ENCODE measurements around the gene ZNRF2. TPM values are rescaled to one million over a fixed set of nuclear protein-coding genes. Genes with fewer than 3 reads are reported as not detected.

The ZNRF2 gene
- polyA plus RNA-seq, 1 donor (not counting 4 experiments of a cell fraction or from before 2014, with no cell fraction given) = 7.0 TPM

- H3K4me1 ChIP-seq (ENCODE audit: control insufficient read depth, extremely low read depth, insufficient read depth, low read length) = peaks cover 7% of the 10 kb centered on the region
- dilution Hi-C loops (cut with MboI; ENCODE audit: extremely low pct_ligation_motif_present, low sequenced_read_pairs) = no loop called here
- no peaks in the 10 kb centered on the region for H3K36me3 ChIP-seq (ENCODE audit: control insufficient read depth in 2 of 2, extremely low read depth in 1 of 2, insufficient read depth in 2 of 2, low read length in 2 of 2)
- no peaks in the 10 kb centered on the region for H3K9me1 ChIP-seq (ENCODE audit: control insufficient read depth, extremely low read depth, insufficient read depth, low read length)
- no peak overlapping the region for H3K4me3 ChIP-seq (ENCODE audit: control insufficient read depth in 2 of 3, extremely low read depth in 1 of 3, insufficient read depth in 2 of 3, low read depth in 1 of 3, low read length in 3 of 3)
- no peaks in the 10 kb centered on the region for H3K9me3 ChIP-seq (ENCODE audit: control insufficient read depth, low read depth, low read length)
- peak; percentile 23 for FAIRE-seq
- H3K27me3 ChIP-seq (ENCODE audit: control insufficient read depth, extremely low read depth, insufficient read depth, low read length) = no peaks in the 10 kb centered on the region
- H4K20me1 ChIP-seq (ENCODE audit: control insufficient read depth, extremely low read depth, insufficient read depth, low read length) = no peaks in the 10 kb centered on the region
- DNase-seq (ENCODE audit: low read depth, low spot score) = no peak
- H3K79me2 ChIP-seq (ENCODE audit: control insufficient read depth, insufficient read depth, low read length) = no peaks in the 10 kb centered on the region
- H3K27ac ChIP-seq (ENCODE audit: control insufficient read depth, insufficient read depth, low read length) = no peak overlapping the region
- no peak overlapping the region for H2AFZ ChIP-seq (ENCODE audit: control insufficient read depth, low read length)
- no peak overlapping the region for H3K9ac ChIP-seq (ENCODE audit: control insufficient read depth, extremely low read depth, insufficient read depth, low read length)
- TF ChIP-seq EZH2 (IDR thresholded peaks at IDR 0.05; ENCODE audit: low read length) = no peak
- TF ChIP-seq, protein P1, sequence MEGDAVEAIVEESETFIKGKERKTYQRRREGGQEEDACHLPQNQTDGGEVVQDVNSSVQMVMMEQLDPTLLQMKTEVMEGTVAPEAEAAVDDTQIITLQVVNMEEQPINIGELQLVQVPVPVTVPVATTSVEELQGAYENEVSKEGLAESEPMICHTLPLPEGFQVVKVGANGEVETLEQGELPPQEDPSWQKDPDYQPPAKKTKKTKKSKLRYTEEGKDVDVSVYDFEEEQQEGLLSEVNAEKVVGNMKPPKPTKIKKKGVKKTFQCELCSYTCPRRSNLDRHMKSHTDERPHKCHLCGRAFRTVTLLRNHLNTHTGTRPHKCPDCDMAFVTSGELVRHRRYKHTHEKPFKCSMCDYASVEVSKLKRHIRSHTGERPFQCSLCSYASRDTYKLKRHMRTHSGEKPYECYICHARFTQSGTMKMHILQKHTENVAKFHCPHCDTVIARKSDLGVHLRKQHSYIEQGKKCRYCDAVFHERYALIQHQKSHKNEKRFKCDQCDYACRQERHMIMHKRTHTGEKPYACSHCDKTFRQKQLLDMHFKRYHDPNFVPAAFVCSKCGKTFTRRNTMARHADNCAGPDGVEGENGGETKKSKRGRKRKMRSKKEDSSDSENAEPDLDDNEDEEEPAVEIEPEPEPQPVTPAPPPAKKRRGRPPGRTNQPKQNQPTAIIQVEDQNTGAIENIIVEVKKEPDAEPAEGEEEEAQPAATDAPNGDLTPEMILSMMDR (optimal IDR thresholded peaks at IDR 0.05 in 1 of 3, IDR thresholded peaks at IDR 0.05 in 1 of 3, conservative IDR thresholded peaks at IDR 0.05 in 1 of 3; ENCODE audit: extremely low read depth in 1 of 3, insufficient read depth in 2 of 3, low read length in 3 of 3) = no peak
- H3K4me2 ChIP-seq (ENCODE audit: control insufficient read depth, extremely low read depth, insufficient read depth, low read depth, low read length) = no peak overlapping the region
These were observed 34.2 kb upstream of the ZNRF2 start for GRCh38 chr7:30249986-30250774.

DNA sequence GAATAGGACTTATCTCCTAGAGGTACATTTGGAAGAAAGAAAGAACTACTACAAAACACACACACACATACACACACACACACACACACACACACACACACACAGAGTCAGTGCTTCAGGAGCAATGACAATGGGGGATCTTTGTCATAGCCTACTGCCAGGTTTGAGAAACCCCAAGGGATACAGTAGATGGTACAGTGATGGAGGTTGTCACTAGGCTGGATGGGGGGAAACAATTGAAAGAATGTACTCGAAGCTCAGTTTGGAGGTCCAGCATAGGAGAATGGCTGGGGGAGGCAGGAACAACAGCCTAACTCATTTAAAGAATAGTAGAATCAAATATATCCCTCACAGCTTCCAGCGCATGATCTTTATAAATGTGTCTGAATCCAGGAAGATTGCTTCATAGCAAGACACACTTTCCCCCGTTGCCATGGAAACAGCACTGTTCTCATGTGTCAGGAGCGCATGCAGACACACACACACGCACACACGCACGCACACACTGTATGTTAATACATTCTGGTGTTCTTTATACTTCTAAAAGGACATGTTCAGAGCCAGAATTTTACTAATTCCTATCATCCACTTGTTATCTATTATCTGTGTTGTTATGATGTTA is 32.6 kb upstream of the ZNRF2 start:
- no peak for TF ChIP-seq EZH2 (IDR thresholded peaks at IDR 0.05; ENCODE audit: low read length)
- DNase-seq (ENCODE audit: low read depth, low spot score) = no peak
- no peak overlapping the region for H3K27ac ChIP-seq (ENCODE audit: control insufficient read depth, insufficient read depth, low read length)
- no peaks in the 10 kb centered on the region for H3K79me2 ChIP-seq (ENCODE audit: control insufficient read depth, insufficient read depth, low read length)
- dilution Hi-C loops (cut with MboI; ENCODE audit: extremely low pct_ligation_motif_present, low sequenced_read_pairs) = no loop called here
- no peaks in the 10 kb centered on the region for H3K9me1 ChIP-seq (ENCODE audit: control insufficient read depth, extremely low read depth, insufficient read depth, low read length)
- H3K4me3 ChIP-seq (ENCODE audit: control insufficient read depth in 2 of 3, extremely low read depth in 1 of 3, insufficient read depth in 2 of 3, low read depth in 1 of 3, low read length in 3 of 3) = no peak overlapping the region
- no peak for FAIRE-seq
- H3K4me1 ChIP-seq (ENCODE audit: control insufficient read depth, extremely low read depth, insufficient read depth, low read length) = peaks cover 7% of the 10 kb centered on the region
- H3K4me2 ChIP-seq (ENCODE audit: control insufficient read depth, extremely low read depth, insufficient read depth, low read depth, low read length) = no peak overlapping the region
- H3K36me3 ChIP-seq (ENCODE audit: control insufficient read depth in 2 of 2, extremely low read depth in 1 of 2, insufficient read depth in 2 of 2, low read length in 2 of 2) = no peaks in the 10 kb centered on the region
- H3K27me3 ChIP-seq (ENCODE audit: control insufficient read depth, extremely low read depth, insufficient read depth, low read length) = no peaks in the 10 kb centered on the region
- H3K9me3 ChIP-seq (ENCODE audit: control insufficient read depth, low read depth, low read length) = no peaks in the 10 kb centered on the region
- no peak overlapping the region for H2AFZ ChIP-seq (ENCODE audit: control insufficient read depth, low read length)
- H4K20me1 ChIP-seq (ENCODE audit: control insufficient read depth, extremely low read depth, insufficient read depth, low read length) = no peaks in the 10 kb centered on the region
- H3K9ac ChIP-seq (ENCODE audit: control insufficient read depth, extremely low read depth, insufficient read depth, low read length) = no peak overlapping the region
